ENCODE measurements around the gene NUDCD3.

DNA sequence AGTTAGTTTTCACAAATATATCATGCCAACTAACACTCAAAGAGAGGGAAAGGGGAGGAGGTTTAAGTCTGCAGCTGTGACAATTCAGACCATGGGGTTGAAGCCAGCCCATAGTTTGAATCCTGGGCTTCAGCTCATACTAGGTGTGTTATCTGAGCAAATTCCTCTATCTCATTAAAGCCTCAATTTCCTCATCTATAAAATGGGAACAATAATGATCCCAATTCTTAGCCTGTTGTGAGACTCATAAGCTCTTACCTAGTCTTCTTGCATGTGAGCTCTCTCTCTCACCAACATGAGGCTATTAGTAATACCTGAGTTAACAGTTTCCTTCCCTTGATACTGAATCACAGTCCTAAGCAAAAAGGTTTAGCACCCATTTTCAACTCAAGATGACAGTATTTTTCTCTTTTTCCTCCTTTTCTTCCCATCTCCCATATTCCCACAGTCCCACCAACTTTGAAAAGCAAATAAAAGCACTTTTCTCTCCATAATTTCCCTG is 49.8 kb downstream of the NUDCD3 start:
- TF ChIP-seq, protein P1, sequence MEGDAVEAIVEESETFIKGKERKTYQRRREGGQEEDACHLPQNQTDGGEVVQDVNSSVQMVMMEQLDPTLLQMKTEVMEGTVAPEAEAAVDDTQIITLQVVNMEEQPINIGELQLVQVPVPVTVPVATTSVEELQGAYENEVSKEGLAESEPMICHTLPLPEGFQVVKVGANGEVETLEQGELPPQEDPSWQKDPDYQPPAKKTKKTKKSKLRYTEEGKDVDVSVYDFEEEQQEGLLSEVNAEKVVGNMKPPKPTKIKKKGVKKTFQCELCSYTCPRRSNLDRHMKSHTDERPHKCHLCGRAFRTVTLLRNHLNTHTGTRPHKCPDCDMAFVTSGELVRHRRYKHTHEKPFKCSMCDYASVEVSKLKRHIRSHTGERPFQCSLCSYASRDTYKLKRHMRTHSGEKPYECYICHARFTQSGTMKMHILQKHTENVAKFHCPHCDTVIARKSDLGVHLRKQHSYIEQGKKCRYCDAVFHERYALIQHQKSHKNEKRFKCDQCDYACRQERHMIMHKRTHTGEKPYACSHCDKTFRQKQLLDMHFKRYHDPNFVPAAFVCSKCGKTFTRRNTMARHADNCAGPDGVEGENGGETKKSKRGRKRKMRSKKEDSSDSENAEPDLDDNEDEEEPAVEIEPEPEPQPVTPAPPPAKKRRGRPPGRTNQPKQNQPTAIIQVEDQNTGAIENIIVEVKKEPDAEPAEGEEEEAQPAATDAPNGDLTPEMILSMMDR (IDR thresholded peaks at IDR 0.05; ENCODE audit: poor library complexity), result no peak
- TF ChIP-seq EZH2 (IDR thresholded peaks at IDR 0.05; ENCODE audit: borderline replicate concordance), result no peak
- TF ChIP-seq EZH2phosphoT487 (IDR thresholded peaks at IDR 0.05; ENCODE audit: low read depth, severe bottlenecking, unreplicated experiment), result no peak
